K562 (cell line): ENCODE results near the gene FAAH. TPM values are rescaled to one million over a fixed set of nuclear protein-coding genes. Genes with fewer than 3 reads are reported as not detected.

Experiments used
- CHD7 ChIP-seq: fragments of 200-600 bp; sonication (generic); IDR thresholded peaks from one replicate; pipeline ENCODE4 v1.6.1; 2012; ENCODE audit warnings: mild to moderate bottlenecking, low read depth, low read length, inconsistent platforms
- EGR1 ChIP-seq: fragments of 450-650 bp; conservative IDR thresholded peaks from 2 replicates; pipeline ENCODE4 v1.6.1; 2017; ENCODE audit warnings: mild to moderate bottlenecking
- NR1H2 ChIP-seq: sonication (generic); formaldehyde crosslinking; IDR thresholded peaks from 2 replicates; pipeline ENCODE4 v1.4.0; 2020; ENCODE audit warnings: mild to moderate bottlenecking, missing genetic modification reagents
- THAP12 ChIP-seq: fragments of 250-450 bp; sonication (Bioruptor Pico); IDR thresholded peaks from 2 replicates; pipeline ENCODE4 v1.9.0; 2021; ENCODE audit warnings: mild to moderate bottlenecking, inconsistent platforms
- ZNF408 ChIP-seq: fragments of 250-450 bp; sonication (Bioruptor Pico); IDR thresholded peaks from 2 replicates; pipeline ENCODE4 v1.4.0; 2020; ENCODE audit warnings: low read depth, mild to moderate bottlenecking, moderate library complexity
- ZNF655 ChIP-seq: fragments of 250-450 bp; sonication (Bioruptor Pico); IDR thresholded peaks from 2 replicates; pipeline ENCODE4 v1.5.0; 2021
- ZNF79 ChIP-seq: fragments of 250-450 bp; sonication (Bioruptor Pico); IDR thresholded peaks from 2 replicates; pipeline ENCODE4 v1.4.0; 2020; ENCODE audit warnings: low read depth, mild to moderate bottlenecking, moderate library complexity
- polyA plus RNA-seq, 8 experiments: library from polyadenylated mRNA; depleted of rRNA in 4 of 8; stranded (reverse) in 5 of 8; unstranded in 3 of 8; fragments of >200 nt; fragmentation: Nextera tagmentation in 2 of 8; fragmentation: Illumina TruSeq in 1 of 8; extraction: Ambion mirVana in 2 of 8; extraction: Trizol in 1 of 8; gene quantifications; 2 replicates each; pipeline versions ENCODE4 v1.2.1 to v1.2.3, GENCODE V29; 2011 to 2014; ENCODE audit warnings: inconsistent platforms in 1 of 8, missing spikeins in 1 of 8
- total RNA-seq, 7 experiments: library from RNA; depleted of rRNA in 6 of 7; stranded (reverse); fragments of >200 nt in 6 of 7; fragmentation: Illumina TruSeq in 2 of 7; extraction: Trizol in 2 of 7; gene quantifications; 2 replicates each; pipeline versions ENCODE4 v1.2.1 to v1.2.3, GENCODE V29; 2011 to 2021; ENCODE audit warnings: low replicate concordance in 1 of 7

Gene FAAH
- total and polyA plus RNA-seq, 9 of the 15 experiments (the other 6 are each of a cell fraction or from before 2014, with no cell fraction given) = 0.06 to 1.1 (median 0.32) TPM

- no peak for TF ChIP-seq CHD7
- TF ChIP-seq THAP12 (CRISPR knock-in tag) = no peak
- TF ChIP-seq ZNF655 (CRISPR knock-in tag) = no peak
- TF ChIP-seq ZNF408 (CRISPR knock-in tag) = no peak
- no peak for TF ChIP-seq ZNF79 (CRISPR knock-in tag)
- no peak for TF ChIP-seq NR1H2
- TF ChIP-seq EGR1 = no peak
Measured at GRCh38 chr1:46451948-46452930, 58.1 kb downstream of the FAAH start (continued).
